HL-60 (cell line): ENCODE measurements around the gene CDRT4.

Source experiments
- DNase-seq, 2 experiments: peaks; one replicate each; pipeline ENCODE4 v3.0.0-alpha.2; 2010 to 2020; ENCODE audit warnings: low read depth in 1 of 2, low spot score in 1 of 2
- H3K27ac ChIP-seq: fragments of 250-450 bp; sonication (Bioruptor Pico); replicated peaks from 2 replicates; pipeline ENCODE4 v1.5.1; 2020; ENCODE audit warnings: mild to moderate bottlenecking, moderate library complexity
- H3K27me3 ChIP-seq: fragments of 250-450 bp; sonication (Bioruptor Pico); 2 replicates; pipeline ENCODE4 v1.5.1; 2021; ENCODE audit warnings: mild to moderate bottlenecking, moderate library complexity; ENCODE audit not compliant: insufficient read depth, poor library complexity, severe bottlenecking
- H3K4me3 ChIP-seq: replicated peaks from 2 replicates; pipeline ENCODE4 v1.5.1; 2011; ENCODE audit warnings: mild to moderate bottlenecking, control low read depth, low read length; ENCODE audit not compliant: insufficient read depth
- GABPA ChIP-seq: IDR thresholded peaks from 2 replicates; pipeline ENCODE4 v1.6.1; 2012; ENCODE audit warnings: low read depth
- POLR2AphosphoS5 ChIP-seq: IDR thresholded peaks from 2 replicates; pipeline ENCODE4 v1.6.1; 2012; ENCODE audit warnings: low read depth
- SPI1 ChIP-seq: IDR thresholded peaks from 2 replicates; pipeline ENCODE4 v1.6.1; 2012; ENCODE audit warnings: low read depth, mild to moderate bottlenecking, borderline replicate concordance
- TF ChIP-seq, protein P1 (sequence below): IDR thresholded peaks from 2 replicates; pipeline ENCODE4 v1.6.1; 2012; ENCODE audit warnings: low read depth; ENCODE audit not compliant: insufficient replicate concordance
- TF ChIP-seq, protein P2 (sequence below): IDR thresholded peaks from one replicate; pipeline ENCODE4 v1.5.1; 2011; ENCODE audit warnings: low read length, control low read depth, inconsistent platforms; ENCODE audit not compliant: insufficient read depth

The CDRT4 gene

GRCh38 chr17:15414532-15415306, 52.7 kb downstream of the CDRT4 start:
- no peak for DNase-seq
- Histone ChIP-seq H3K4me3 (no peak overlapping the region), H3K27ac (no peak overlapping the region), H3K27me3 (no peaks in the 10 kb centered on the region)
- TF ChIP-seq POLR2AphosphoS5 (no peak), SPI1 (no peak), GABPA (no peak)
- TF ChIP-seq, protein P1, sequence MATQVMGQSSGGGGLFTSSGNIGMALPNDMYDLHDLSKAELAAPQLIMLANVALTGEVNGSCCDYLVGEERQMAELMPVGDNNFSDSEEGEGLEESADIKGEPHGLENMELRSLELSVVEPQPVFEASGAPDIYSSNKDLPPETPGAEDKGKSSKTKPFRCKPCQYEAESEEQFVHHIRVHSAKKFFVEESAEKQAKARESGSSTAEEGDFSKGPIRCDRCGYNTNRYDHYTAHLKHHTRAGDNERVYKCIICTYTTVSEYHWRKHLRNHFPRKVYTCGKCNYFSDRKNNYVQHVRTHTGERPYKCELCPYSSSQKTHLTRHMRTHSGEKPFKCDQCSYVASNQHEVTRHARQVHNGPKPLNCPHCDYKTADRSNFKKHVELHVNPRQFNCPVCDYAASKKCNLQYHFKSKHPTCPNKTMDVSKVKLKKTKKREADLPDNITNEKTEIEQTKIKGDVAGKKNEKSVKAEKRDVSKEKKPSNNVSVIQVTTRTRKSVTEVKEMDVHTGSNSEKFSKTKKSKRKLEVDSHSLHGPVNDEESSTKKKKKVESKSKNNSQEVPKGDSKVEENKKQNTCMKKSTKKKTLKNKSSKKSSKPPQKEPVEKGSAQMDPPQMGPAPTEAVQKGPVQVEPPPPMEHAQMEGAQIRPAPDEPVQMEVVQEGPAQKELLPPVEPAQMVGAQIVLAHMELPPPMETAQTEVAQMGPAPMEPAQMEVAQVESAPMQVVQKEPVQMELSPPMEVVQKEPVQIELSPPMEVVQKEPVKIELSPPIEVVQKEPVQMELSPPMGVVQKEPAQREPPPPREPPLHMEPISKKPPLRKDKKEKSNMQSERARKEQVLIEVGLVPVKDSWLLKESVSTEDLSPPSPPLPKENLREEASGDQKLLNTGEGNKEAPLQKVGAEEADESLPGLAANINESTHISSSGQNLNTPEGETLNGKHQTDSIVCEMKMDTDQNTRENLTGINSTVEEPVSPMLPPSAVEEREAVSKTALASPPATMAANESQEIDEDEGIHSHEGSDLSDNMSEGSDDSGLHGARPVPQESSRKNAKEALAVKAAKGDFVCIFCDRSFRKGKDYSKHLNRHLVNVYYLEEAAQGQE, result no peak
- TF ChIP-seq, protein P2, sequence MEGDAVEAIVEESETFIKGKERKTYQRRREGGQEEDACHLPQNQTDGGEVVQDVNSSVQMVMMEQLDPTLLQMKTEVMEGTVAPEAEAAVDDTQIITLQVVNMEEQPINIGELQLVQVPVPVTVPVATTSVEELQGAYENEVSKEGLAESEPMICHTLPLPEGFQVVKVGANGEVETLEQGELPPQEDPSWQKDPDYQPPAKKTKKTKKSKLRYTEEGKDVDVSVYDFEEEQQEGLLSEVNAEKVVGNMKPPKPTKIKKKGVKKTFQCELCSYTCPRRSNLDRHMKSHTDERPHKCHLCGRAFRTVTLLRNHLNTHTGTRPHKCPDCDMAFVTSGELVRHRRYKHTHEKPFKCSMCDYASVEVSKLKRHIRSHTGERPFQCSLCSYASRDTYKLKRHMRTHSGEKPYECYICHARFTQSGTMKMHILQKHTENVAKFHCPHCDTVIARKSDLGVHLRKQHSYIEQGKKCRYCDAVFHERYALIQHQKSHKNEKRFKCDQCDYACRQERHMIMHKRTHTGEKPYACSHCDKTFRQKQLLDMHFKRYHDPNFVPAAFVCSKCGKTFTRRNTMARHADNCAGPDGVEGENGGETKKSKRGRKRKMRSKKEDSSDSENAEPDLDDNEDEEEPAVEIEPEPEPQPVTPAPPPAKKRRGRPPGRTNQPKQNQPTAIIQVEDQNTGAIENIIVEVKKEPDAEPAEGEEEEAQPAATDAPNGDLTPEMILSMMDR, result no peak

- Histone ChIP-seq H3K4me3 (no peak overlapping the region), H3K27ac (no peak overlapping the region), H3K27me3 (no peaks in the 10 kb centered on the region)
- DNase-seq, result no peak
- TF ChIP-seq POLR2AphosphoS5, result no peak
- TF ChIP-seq SPI1, result no peak
- TF ChIP-seq, protein P2, result no peak
- TF ChIP-seq, protein P1, result no peak
These were observed 54.2 kb downstream of the CDRT4 start for GRCh38 chr17:15413101-15413771.

GRCh38 chr17:15412606-15413005, 54.8 kb downstream of the CDRT4 start:
- TF ChIP-seq SPI1, result no peak
- TF ChIP-seq, protein P2, result no peak
- TF ChIP-seq POLR2AphosphoS5, result no peak
- TF ChIP-seq GABPA, result no peak
- TF ChIP-seq, protein P1, result no peak
- DNase-seq, result no peak
- Histone ChIP-seq H3K4me3 (no peak overlapping the region), H3K27ac (no peak overlapping the region), H3K27me3 (no peaks in the 10 kb centered on the region)
